ENCODE results near the gene ZNF429. TPM values are rescaled to one million over a fixed set of nuclear protein-coding genes. Genes with fewer than 3 reads are reported as not detected.
A peak's percentile ranks its signal among the peaks of the same experiment; 100 is the strongest.

ZNF429 gene
- polyA plus RNA-seq, 1 donor (not counting 4 experiments of a cell fraction or from before 2014, with no cell fraction given) = 4.4 TPM

DNA sequence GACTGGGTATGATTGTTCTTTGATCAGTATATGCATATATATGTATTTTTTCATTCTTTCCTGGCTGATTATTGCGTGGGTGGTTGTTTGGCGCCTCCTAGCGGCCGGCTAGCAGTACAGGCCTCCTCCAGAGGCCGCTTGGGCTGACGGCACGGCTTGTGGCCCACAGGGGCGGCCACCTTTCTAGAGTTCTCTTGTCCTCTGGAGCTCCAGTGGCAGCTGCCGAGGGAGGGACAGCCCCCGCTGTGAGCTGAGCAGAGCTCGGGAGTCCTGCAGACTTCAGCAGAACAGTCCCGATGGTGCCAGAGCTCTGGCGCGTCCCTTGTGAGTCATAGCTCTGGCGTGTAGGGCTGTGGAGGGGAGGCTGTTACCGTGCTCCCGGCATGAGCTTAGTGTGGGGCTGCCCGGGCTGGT is 22.5 kb upstream of the ZNF429 start:
- no peak for DNase-seq (ENCODE audit: low read depth, low spot score)
- no peaks in the 10 kb centered on the region for H3K36me3 ChIP-seq (ENCODE audit: control insufficient read depth in 2 of 2, extremely low read depth in 1 of 2, insufficient read depth in 2 of 2, low read length in 2 of 2)
- no peak overlapping the region for H3K9ac ChIP-seq (ENCODE audit: control insufficient read depth, extremely low read depth, insufficient read depth, low read length)
- no peak overlapping the region for H2AFZ ChIP-seq (ENCODE audit: control insufficient read depth, low read length)
- no peak overlapping the region for H3K4me2 ChIP-seq (ENCODE audit: control insufficient read depth, extremely low read depth, insufficient read depth, low read depth, low read length)
- TF ChIP-seq, protein P1, sequence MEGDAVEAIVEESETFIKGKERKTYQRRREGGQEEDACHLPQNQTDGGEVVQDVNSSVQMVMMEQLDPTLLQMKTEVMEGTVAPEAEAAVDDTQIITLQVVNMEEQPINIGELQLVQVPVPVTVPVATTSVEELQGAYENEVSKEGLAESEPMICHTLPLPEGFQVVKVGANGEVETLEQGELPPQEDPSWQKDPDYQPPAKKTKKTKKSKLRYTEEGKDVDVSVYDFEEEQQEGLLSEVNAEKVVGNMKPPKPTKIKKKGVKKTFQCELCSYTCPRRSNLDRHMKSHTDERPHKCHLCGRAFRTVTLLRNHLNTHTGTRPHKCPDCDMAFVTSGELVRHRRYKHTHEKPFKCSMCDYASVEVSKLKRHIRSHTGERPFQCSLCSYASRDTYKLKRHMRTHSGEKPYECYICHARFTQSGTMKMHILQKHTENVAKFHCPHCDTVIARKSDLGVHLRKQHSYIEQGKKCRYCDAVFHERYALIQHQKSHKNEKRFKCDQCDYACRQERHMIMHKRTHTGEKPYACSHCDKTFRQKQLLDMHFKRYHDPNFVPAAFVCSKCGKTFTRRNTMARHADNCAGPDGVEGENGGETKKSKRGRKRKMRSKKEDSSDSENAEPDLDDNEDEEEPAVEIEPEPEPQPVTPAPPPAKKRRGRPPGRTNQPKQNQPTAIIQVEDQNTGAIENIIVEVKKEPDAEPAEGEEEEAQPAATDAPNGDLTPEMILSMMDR (optimal IDR thresholded peaks at IDR 0.05 in 1 of 3, IDR thresholded peaks at IDR 0.05 in 1 of 3, conservative IDR thresholded peaks at IDR 0.05 in 1 of 3; ENCODE audit: extremely low read depth in 1 of 3, insufficient read depth in 2 of 3, low read length in 3 of 3) = peak in 2 of 3 experiments; percentile 39 to 67
- TF ChIP-seq EZH2 (IDR thresholded peaks at IDR 0.05; ENCODE audit: low read length) = no peak
- FAIRE-seq = no peak
- dilution Hi-C loops (cut with MboI; ENCODE audit: extremely low pct_ligation_motif_present, low sequenced_read_pairs) = no loop called here
- H3K9me1 ChIP-seq (ENCODE audit: control insufficient read depth, extremely low read depth, insufficient read depth, low read length) = no peaks in the 10 kb centered on the region
- no peak overlapping the region for H3K27ac ChIP-seq (ENCODE audit: control insufficient read depth, insufficient read depth, low read length)
- no peak overlapping the region for H3K4me3 ChIP-seq (ENCODE audit: control insufficient read depth in 2 of 3, extremely low read depth in 1 of 3, insufficient read depth in 2 of 3, low read depth in 1 of 3, low read length in 3 of 3)
- H4K20me1 ChIP-seq (ENCODE audit: control insufficient read depth, extremely low read depth, insufficient read depth, low read length) = no peaks in the 10 kb centered on the region
- H3K9me3 ChIP-seq (ENCODE audit: control insufficient read depth, low read depth, low read length) = peaks cover 1% of the 10 kb centered on the region
- no peaks in the 10 kb centered on the region for H3K27me3 ChIP-seq (ENCODE audit: control insufficient read depth, extremely low read depth, insufficient read depth, low read length)
- H3K4me1 ChIP-seq (ENCODE audit: control insufficient read depth, extremely low read depth, insufficient read depth, low read length) = no peaks in the 10 kb centered on the region
- no peaks in the 10 kb centered on the region for H3K79me2 ChIP-seq (ENCODE audit: control insufficient read depth, insufficient read depth, low read length)

DNA sequence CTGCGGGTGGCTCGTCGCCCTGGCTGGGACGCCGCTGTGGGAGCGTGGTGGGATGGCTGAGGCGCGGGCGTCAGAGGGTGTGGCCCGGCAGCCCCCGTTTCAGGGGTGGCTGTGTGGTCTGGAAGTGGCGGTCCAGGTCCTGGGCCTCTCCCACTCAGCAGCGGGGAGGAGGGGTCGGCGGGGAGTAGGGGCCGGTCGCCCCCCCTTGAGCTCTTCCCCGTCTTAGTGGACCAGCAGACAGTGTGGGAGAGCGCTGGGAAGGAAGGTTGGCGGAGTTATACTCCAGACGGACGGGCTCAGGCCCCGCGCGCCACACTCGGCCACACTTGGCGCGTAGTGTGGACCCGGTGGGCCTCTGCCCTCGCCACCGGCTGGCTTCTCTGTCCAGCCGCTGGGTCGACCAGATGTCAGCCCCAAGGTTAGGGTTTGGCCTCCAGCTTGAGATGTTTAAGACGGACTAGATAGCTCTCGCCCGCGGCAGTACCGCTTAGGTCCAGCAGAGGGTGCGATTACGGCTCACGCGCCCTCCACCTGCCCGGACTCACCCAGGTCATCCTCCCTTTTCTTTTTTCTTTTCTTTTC is 21.7 kb upstream of the ZNF429 start:
- TF ChIP-seq, protein P1 (optimal IDR thresholded peaks at IDR 0.05 in 1 of 3, IDR thresholded peaks at IDR 0.05 in 1 of 3, conservative IDR thresholded peaks at IDR 0.05 in 1 of 3; ENCODE audit: extremely low read depth in 1 of 3, insufficient read depth in 2 of 3, low read length in 3 of 3) = peak; percentile 28 to 53 (median 52)
- TF ChIP-seq EZH2 (IDR thresholded peaks at IDR 0.05; ENCODE audit: low read length) = no peak
- H3K9me3 ChIP-seq (ENCODE audit: control insufficient read depth, low read depth, low read length) = peaks cover 1% of the 10 kb centered on the region
- no peak for FAIRE-seq

More for the DNA sequence above, 21.7 kb upstream of the ZNF429 start:
- H3K36me3 ChIP-seq (ENCODE audit: control insufficient read depth in 2 of 2, extremely low read depth in 1 of 2, insufficient read depth in 2 of 2, low read length in 2 of 2) = no peaks in the 10 kb centered on the region
- H3K27me3 ChIP-seq (ENCODE audit: control insufficient read depth, extremely low read depth, insufficient read depth, low read length) = no peaks in the 10 kb centered on the region
- no peak overlapping the region for H3K4me3 ChIP-seq (ENCODE audit: control insufficient read depth in 2 of 3, extremely low read depth in 1 of 3, insufficient read depth in 2 of 3, low read depth in 1 of 3, low read length in 3 of 3)
- no peaks in the 10 kb centered on the region for H3K9me1 ChIP-seq (ENCODE audit: control insufficient read depth, extremely low read depth, insufficient read depth, low read length)
- H3K4me2 ChIP-seq (ENCODE audit: control insufficient read depth, extremely low read depth, insufficient read depth, low read depth, low read length) = no peak overlapping the region
- no peak overlapping the region for H3K27ac ChIP-seq (ENCODE audit: control insufficient read depth, insufficient read depth, low read length)
- dilution Hi-C loops (cut with MboI; ENCODE audit: extremely low pct_ligation_motif_present, low sequenced_read_pairs) = no loop called here
- no peak for DNase-seq (ENCODE audit: low read depth, low spot score)
- no peaks in the 10 kb centered on the region for H4K20me1 ChIP-seq (ENCODE audit: control insufficient read depth, extremely low read depth, insufficient read depth, low read length)
- no peaks in the 10 kb centered on the region for H3K4me1 ChIP-seq (ENCODE audit: control insufficient read depth, extremely low read depth, insufficient read depth, low read length)
- H3K79me2 ChIP-seq (ENCODE audit: control insufficient read depth, insufficient read depth, low read length) = no peaks in the 10 kb centered on the region
- H2AFZ ChIP-seq (ENCODE audit: control insufficient read depth, low read length) = no peak overlapping the region
- H3K9ac ChIP-seq (ENCODE audit: control insufficient read depth, extremely low read depth, insufficient read depth, low read length) = no peak overlapping the region

Measured in keratinocyte (primary cell).